LNCaP clone FGC (cell line): ENCODE data around the gene ADAMTS6.

Source experiments
- DNase-seq: peaks from one replicate; pipeline ENCODE4 v3.0.0-alpha.2; 2011; ENCODE audit warnings: low read depth
- H3K4me3 ChIP-seq: 2 replicates; pipeline ENCODE4 v1.5.1; 2011; ENCODE audit warnings: mild to moderate bottlenecking, low read depth, low read length, control low read depth
- TF ChIP-seq, protein P1 (sequence below): IDR thresholded peaks from 2 replicates; pipeline ENCODE4 v1.5.1; 2012; ENCODE audit warnings: mild to moderate bottlenecking; ENCODE audit not compliant: control insufficient read depth, insufficient read depth; ENCODE audit errors: extremely low read depth

ADAMTS6 gene

GRCh38 chr5:65481171-65481581 lies 544 bp downstream of the ADAMTS6 start:
- DNase-seq, result no peak
- TF ChIP-seq, protein P1, sequence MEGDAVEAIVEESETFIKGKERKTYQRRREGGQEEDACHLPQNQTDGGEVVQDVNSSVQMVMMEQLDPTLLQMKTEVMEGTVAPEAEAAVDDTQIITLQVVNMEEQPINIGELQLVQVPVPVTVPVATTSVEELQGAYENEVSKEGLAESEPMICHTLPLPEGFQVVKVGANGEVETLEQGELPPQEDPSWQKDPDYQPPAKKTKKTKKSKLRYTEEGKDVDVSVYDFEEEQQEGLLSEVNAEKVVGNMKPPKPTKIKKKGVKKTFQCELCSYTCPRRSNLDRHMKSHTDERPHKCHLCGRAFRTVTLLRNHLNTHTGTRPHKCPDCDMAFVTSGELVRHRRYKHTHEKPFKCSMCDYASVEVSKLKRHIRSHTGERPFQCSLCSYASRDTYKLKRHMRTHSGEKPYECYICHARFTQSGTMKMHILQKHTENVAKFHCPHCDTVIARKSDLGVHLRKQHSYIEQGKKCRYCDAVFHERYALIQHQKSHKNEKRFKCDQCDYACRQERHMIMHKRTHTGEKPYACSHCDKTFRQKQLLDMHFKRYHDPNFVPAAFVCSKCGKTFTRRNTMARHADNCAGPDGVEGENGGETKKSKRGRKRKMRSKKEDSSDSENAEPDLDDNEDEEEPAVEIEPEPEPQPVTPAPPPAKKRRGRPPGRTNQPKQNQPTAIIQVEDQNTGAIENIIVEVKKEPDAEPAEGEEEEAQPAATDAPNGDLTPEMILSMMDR, result no peak
- H3K4me3 ChIP-seq, result peak overlapping the region; percentile 51

DNA sequence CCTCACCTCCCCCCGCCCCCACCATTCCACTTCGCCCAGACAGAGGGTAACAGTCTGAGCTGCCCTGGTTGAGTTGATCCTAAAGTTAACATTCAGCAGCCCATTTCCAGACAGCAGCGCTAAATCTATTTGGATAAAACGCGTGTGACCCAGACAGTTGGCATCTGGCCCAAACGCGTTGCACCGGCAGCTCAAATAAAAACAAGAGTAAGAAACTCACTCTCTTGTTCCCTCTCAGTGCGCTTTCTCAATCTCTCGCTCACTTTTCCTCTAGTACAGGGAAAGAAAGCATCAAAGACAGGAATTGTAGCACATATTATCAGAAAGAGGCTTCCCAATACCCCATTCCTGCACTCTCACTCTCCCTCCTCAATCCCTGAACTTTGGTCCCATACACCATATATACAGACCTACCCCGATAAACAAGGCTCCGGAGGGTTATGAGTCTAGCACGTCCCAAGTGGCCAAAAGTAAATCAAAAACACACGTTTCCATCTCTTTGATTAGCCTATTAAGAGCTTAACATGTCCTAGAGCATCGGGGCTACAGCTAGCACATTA lies 1.3 kb downstream of the ADAMTS6 start:
- H3K4me3 ChIP-seq, result peak overlapping the region; percentile 5; the same call in 1 of the 2 replicates
- TF ChIP-seq, protein P1, result no peak

DNA sequence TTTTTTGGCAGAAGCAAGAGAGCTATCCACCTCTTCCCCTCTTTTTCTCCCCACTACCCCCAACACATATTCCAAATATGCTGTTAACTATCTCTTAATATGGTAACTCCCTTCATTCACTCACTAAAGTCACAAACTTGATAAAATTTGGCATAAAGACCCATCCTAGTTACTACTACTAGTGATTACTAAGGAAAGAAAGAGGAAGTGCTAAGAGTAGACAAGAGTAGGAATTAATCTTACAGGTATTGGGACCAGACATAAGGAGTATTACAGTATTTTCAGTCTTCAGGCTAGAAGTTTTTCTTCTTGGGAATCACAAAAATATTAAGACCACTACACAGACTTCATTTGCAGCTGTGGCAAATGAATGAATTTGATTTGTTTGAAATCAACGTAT lies 2.2 kb downstream of the ADAMTS6 start:
- DNase-seq, result no peak
- no peak overlapping the region for H3K4me3 ChIP-seq
- TF ChIP-seq, protein P1, result no peak

More for the DNA sequence above, 1.3 kb downstream of the ADAMTS6 start:
- DNase-seq, result no peak

- no peak for DNase-seq
- TF ChIP-seq, protein P1, result no peak
Observed at GRCh38 chr5:65478336-65478735, 3.4 kb downstream of the ADAMTS6 start.

DNA sequence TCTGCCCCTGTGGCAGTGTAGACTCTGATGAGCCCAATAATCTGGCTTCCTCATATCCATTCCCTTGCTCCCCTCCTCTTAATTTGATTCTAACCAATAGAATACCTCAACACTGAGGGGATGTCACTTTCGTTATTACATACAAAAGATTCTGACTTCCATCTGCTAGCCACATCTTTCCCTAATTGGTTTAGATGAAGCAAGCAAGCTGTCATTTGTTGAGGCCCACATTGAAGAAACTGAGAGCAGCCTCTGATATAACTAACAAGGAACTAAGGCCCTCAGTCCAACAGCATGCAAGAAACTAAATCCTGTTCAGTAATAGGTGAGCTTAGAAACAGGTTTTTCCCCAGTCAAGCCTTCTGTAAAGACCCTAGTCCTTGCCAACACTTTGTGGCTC lies 5.8 kb downstream of the ADAMTS6 start:
- no peak overlapping the region for H3K4me3 ChIP-seq
- no peak for DNase-seq
- TF ChIP-seq, protein P1, result no peak

More at GRCh38 chr5:65478336-65478735, 3.4 kb downstream of the ADAMTS6 start:
- H3K4me3 ChIP-seq, result no peak overlapping the region

- no peak overlapping the region for H3K4me3 ChIP-seq
- DNase-seq, result no peak
- TF ChIP-seq, protein P1, result no peak
Observed at GRCh38 chr5:65475336-65475735, 6.4 kb downstream of the ADAMTS6 start.

GRCh38 chr5:65474130-65474711 lies 7.5 kb downstream of the ADAMTS6 start:
- no peak overlapping the region for H3K4me3 ChIP-seq
- TF ChIP-seq, protein P1, result no peak
- DNase-seq, result no peak
